NT2/D1 (cell line): ENCODE results near the gene FBXO17.
"Not testable (repeated sequence)": the region's sequence is repeated elsewhere in the genome, so short reads cannot be mapped to it uniquely, and the experiment has no call there.

Experiments
- DNase-seq: peaks from one replicate; pipeline ENCODE4 v3.0.0-alpha.2; 2011; ENCODE audit warnings: low read depth, low spot score
- H3K27me3 ChIP-seq: 2 replicates; pipeline ENCODE4 v1.6.0; 2011; ENCODE audit warnings: mild to moderate bottlenecking; ENCODE audit not compliant: insufficient read length, insufficient read depth
- H3K36me3 ChIP-seq: 2 replicates; pipeline ENCODE4 v1.6.1; 2011; ENCODE audit warnings: mild to moderate bottlenecking, low read length, mixed read lengths; ENCODE audit not compliant: insufficient read depth, insufficient read length
- H3K4me1 ChIP-seq: 2 replicates; pipeline ENCODE4 v1.5.1; 2011; ENCODE audit not compliant: insufficient read depth, insufficient read length
- H3K4me3 ChIP-seq: 2 replicates; pipeline ENCODE4 v1.5.1; 2011; ENCODE audit warnings: low read depth; ENCODE audit not compliant: insufficient read length
- H3K9ac ChIP-seq: 2 replicates; pipeline ENCODE4 v1.6.0; 2011; ENCODE audit warnings: low read depth; ENCODE audit not compliant: insufficient read length
- H3K9me3 ChIP-seq: 2 replicates; pipeline ENCODE4 v1.5.1; 2011; ENCODE audit warnings: mild to moderate bottlenecking, low read length; ENCODE audit not compliant: insufficient read depth
- SUZ12 ChIP-seq: IDR thresholded peaks from 2 replicates; pipeline ENCODE4 v1.6.1; 2011; ENCODE audit not compliant: insufficient read length, insufficient read depth; ENCODE audit errors: extremely low read depth
- YY1 ChIP-seq: IDR thresholded peaks from 2 replicates; pipeline ENCODE4 v1.6.1; 2011; ENCODE audit not compliant: insufficient read length, insufficient read depth
- ZNF274 ChIP-seq: IDR thresholded peaks from 2 replicates; pipeline ENCODE4 v1.6.1; 2011; ENCODE audit warnings: mild to moderate bottlenecking, low read depth, low read length

FBXO17 gene

GRCh38 chr19:38990949-38991697 is 15.6 kb upstream of the FBXO17 start:
- no peaks in the 10 kb centered on the region for H3K36me3 ChIP-seq
- H3K4me3 ChIP-seq = no peak overlapping the region
- no peak overlapping the region for H3K9ac ChIP-seq
- H3K9me3 ChIP-seq = no peaks in the 10 kb centered on the region
- DNase-seq = no peak
- H3K4me1 ChIP-seq = peaks cover 6% of the 10 kb centered on the region
- TF ChIP-seq YY1 (no peak), ZNF274 (no peak), SUZ12 (no peak)
- no peaks in the 10 kb centered on the region for H3K27me3 ChIP-seq

- H3K36me3 ChIP-seq, H3K9me3 ChIP-seq, H3K4me3 ChIP-seq, DNase-seq, H3K4me1 ChIP-seq, H3K27me3 ChIP-seq, H3K9ac ChIP-seq: not testable (repeated sequence)
Observed at GRCh38 chr19:38989614-38990013, 14.1 kb upstream of the FBXO17 start.

GRCh38 chr19:38989066-38989605 is 13.6 kb upstream of the FBXO17 start:
- no peak for DNase-seq
- peaks cover 6% of the 10 kb centered on the region for H3K4me1 ChIP-seq
- no peaks in the 10 kb centered on the region for H3K27me3 ChIP-seq
- no peak overlapping the region for H3K4me3 ChIP-seq
- no peaks in the 10 kb centered on the region for H3K36me3 ChIP-seq
- H3K9me3 ChIP-seq = no peaks in the 10 kb centered on the region
- H3K9ac ChIP-seq = no peak overlapping the region
- TF ChIP-seq ZNF274 (no peak), SUZ12 (no peak), YY1 (no peak)

- H3K9me3 ChIP-seq, H3K27me3 ChIP-seq, DNase-seq, H3K4me1 ChIP-seq, H3K9ac ChIP-seq, H3K36me3 ChIP-seq, H3K4me3 ChIP-seq: not testable (repeated sequence)
Observed at GRCh38 chr19:38988627-38989026, 13.1 kb upstream of the FBXO17 start.

GRCh38 chr19:38987745-38988144 is 12.2 kb upstream of the FBXO17 start:
- not testable (repeated sequence) for H3K9ac ChIP-seq, DNase-seq, H3K9me3 ChIP-seq, H3K4me3 ChIP-seq, H3K36me3 ChIP-seq, H3K27me3 ChIP-seq, H3K4me1 ChIP-seq

- peaks cover 4% of the 10 kb centered on the region for H3K4me1 ChIP-seq
- no peak overlapping the region for H3K4me3 ChIP-seq
- H3K27me3 ChIP-seq = no peaks in the 10 kb centered on the region
- DNase-seq = no peak
- H3K9ac ChIP-seq = no peak overlapping the region
- TF ChIP-seq SUZ12 (no peak), ZNF274 (no peak), YY1 (no peak)
- peaks cover 10% of the 10 kb centered on the region; the same call in 1 of the 2 replicates for H3K9me3 ChIP-seq
- no peaks in the 10 kb centered on the region for H3K36me3 ChIP-seq
Observed at GRCh38 chr19:38985262-38985661, 9.7 kb upstream of the FBXO17 start.

GRCh38 chr19:38980583-38981374 is 5.2 kb upstream of the FBXO17 start:
- TF ChIP-seq SUZ12 = no peak
- no peaks in the 10 kb centered on the region for H3K36me3 ChIP-seq

More at GRCh38 chr19:38980583-38981374, 5.2 kb upstream of the FBXO17 start:
- peaks cover 15% of the 10 kb centered on the region; the same call in 1 of the 2 replicates for H3K9me3 ChIP-seq
- no peaks in the 10 kb centered on the region for H3K27me3 ChIP-seq
- H3K9ac ChIP-seq = no peak overlapping the region
- H3K4me1 ChIP-seq = peaks cover 4% of the 10 kb centered on the region
- no peak overlapping the region for H3K4me3 ChIP-seq
- no peak for DNase-seq
